ENCODE measurements around the gene MIR17HG. TPM values are rescaled to one million over a fixed set of nuclear protein-coding genes. Genes with fewer than 3 reads are reported as not detected.
"Not testable (repeated sequence)": the region's sequence is repeated elsewhere in the genome, so short reads cannot be mapped to it uniquely, and the experiment has no call there.

Gene MIR17HG
- total RNA-seq, 3 donors from 2014 or later (not counting 1 experiment from before 2014, with no cell fraction given) = 2.2 to 8.1 (median 6.1) TPM

DNA sequence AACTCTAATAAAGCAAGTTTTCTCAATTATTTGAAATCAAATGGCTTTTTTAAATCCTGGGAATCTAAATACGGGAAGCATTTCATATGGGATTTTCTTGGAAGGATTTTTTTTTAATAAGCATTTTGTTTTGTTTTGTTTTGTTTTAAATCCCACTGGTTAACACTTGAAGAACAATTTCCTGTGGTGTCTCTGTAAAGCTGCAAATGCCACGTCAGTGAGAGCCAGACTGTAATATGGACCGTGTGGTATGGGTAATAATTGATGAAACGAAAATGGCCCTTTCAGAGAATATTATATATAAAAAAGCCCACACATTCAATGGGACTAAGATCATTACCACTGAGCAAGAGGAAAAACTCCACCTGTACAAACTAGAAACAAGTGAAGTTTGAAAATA is 33.9 kb upstream of the MIR17HG start:
- DNase-seq (no peak), ATAC-seq (peak in 2 of 3 donors; percentile 55 to 69)
- Histone ChIP-seq H3K36me3 (ENCODE audit: control insufficient read depth, insufficient read depth, low read length) (no peaks in the 10 kb centered on the region), H3K9me3 (ENCODE audit: control insufficient read depth, insufficient read depth, low read length) (no peaks in the 10 kb centered on the region), H3K4me1 (ENCODE audit: control insufficient read depth, insufficient read depth, low read length) (no peaks in the 10 kb centered on the region), H3K27me3 (ENCODE audit: control insufficient read depth, insufficient read depth, low read length) (peaks cover 3% of the 10 kb centered on the region), H3K4me3 (ENCODE audit: low read length) (no peak overlapping the region), H3K27ac (ENCODE audit: low read length) (no peak overlapping the region)
- no peaks in the 10 kb centered on the region for H3K36me3 Mint-ChIP-seq
- H3K9me3 Mint-ChIP-seq = no peaks in the 10 kb centered on the region
- peak overlapping the region; percentile 49 for H3K4me3 Mint-ChIP-seq
- H3K27ac Mint-ChIP-seq = peak overlapping the region in 1 of 2 donors; percentile 50
- TF ChIP-seq, protein P1, sequence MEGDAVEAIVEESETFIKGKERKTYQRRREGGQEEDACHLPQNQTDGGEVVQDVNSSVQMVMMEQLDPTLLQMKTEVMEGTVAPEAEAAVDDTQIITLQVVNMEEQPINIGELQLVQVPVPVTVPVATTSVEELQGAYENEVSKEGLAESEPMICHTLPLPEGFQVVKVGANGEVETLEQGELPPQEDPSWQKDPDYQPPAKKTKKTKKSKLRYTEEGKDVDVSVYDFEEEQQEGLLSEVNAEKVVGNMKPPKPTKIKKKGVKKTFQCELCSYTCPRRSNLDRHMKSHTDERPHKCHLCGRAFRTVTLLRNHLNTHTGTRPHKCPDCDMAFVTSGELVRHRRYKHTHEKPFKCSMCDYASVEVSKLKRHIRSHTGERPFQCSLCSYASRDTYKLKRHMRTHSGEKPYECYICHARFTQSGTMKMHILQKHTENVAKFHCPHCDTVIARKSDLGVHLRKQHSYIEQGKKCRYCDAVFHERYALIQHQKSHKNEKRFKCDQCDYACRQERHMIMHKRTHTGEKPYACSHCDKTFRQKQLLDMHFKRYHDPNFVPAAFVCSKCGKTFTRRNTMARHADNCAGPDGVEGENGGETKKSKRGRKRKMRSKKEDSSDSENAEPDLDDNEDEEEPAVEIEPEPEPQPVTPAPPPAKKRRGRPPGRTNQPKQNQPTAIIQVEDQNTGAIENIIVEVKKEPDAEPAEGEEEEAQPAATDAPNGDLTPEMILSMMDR (IDR thresholded peaks at IDR 0.05) = no peak
- intact Hi-C loops (cut with micrococcal nuclease) = loop anchor here (1.0 to 10.0 kb wide), 3 partner anchors 36 to 411 kb away; no protein-coding TSS in a partner anchor
- peaks cover 7 to 17% of the 10 kb centered on the region in 2 donors for H3K4me1 Mint-ChIP-seq
- WGBS (ENCODE audit: insufficient coverage) = 35% methylated on average over 2 of the region's 4 CpGs
- H3K27me3 Mint-ChIP-seq (ENCODE audit: low read depth in 2 of 2) = peaks cover 0 to 18% of the 10 kb centered on the region in 2 donors

DNA sequence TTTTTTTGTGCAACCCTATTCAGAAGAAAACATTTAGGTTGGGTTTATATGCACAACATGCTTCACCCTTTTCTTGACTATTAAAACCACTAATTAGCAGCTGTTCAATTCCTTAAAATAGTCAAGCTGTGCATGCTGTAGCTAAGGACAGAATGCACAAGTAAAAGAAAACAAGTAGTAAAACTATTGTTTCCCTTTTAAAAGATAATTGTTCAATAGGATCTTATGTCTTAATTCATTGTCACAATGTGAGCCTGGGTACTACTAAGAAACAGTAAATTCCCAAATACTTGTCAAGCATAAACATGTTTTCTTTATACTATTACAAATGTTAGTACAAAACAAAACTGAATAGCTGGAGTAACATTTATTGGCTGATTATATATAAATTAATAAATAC is 32.6 kb upstream of the MIR17HG start:
- Histone ChIP-seq H3K4me1 (ENCODE audit: control insufficient read depth, insufficient read depth, low read length) (no peaks in the 10 kb centered on the region), H3K27me3 (ENCODE audit: control insufficient read depth, insufficient read depth, low read length) (peaks cover 3% of the 10 kb centered on the region), H3K36me3 (ENCODE audit: control insufficient read depth, insufficient read depth, low read length) (no peaks in the 10 kb centered on the region), H3K9me3 (ENCODE audit: control insufficient read depth, insufficient read depth, low read length) (no peaks in the 10 kb centered on the region), H3K27ac (ENCODE audit: low read length) (no peak overlapping the region), H3K4me3 (ENCODE audit: low read length) (no peak overlapping the region)
- DNase-seq (no peak), ATAC-seq (no peak)
- Mint-ChIP-seq H3K27me3 (ENCODE audit: low read depth in 2 of 2) (peaks cover 5 to 30% of the 10 kb centered on the region in 2 donors), H3K27ac (no peak overlapping the region), H3K4me1 (peaks cover 7 to 17% of the 10 kb centered on the region in 2 donors), H3K4me3 (no peak overlapping the region), H3K9me3 (no peaks in the 10 kb centered on the region), H3K36me3 (no peaks in the 10 kb centered on the region)
- TF ChIP-seq, protein P1 (IDR thresholded peaks at IDR 0.05) = no peak
- intact Hi-C loops (cut with micrococcal nuclease) = loop anchor here (5.0 to 10.0 kb wide), 2 partner anchors 92 to 410 kb away; no protein-coding TSS in a partner anchor

DNA sequence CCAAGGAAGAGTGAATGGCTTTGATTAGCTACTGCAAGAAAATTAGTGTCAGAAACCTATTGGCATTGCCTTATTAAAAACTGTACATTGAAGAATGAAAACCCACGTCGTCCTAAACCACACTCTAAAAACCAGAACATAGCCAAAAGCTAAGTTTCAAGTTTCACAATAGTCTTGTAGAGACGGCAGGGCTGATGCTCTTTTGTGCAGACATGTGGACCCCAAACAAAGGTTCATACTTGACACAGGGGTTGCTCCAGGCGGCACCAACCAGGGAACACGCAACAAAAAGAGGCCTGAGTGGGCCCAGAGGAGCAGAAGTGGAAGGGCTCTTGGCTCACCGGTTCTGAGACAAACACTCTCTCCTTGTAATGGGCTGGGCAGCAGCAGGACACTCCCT is 28.6 kb upstream of the MIR17HG start:
- no peaks in the 10 kb centered on the region for H3K9me3 Mint-ChIP-seq
- Histone ChIP-seq H3K27me3 (ENCODE audit: control insufficient read depth, insufficient read depth, low read length) (peaks cover 3% of the 10 kb centered on the region), H3K9me3 (ENCODE audit: control insufficient read depth, insufficient read depth, low read length) (no peaks in the 10 kb centered on the region), H3K27ac (ENCODE audit: low read length) (no peak overlapping the region), H3K4me1 (ENCODE audit: control insufficient read depth, insufficient read depth, low read length) (no peaks in the 10 kb centered on the region), H3K36me3 (ENCODE audit: control insufficient read depth, insufficient read depth, low read length) (no peaks in the 10 kb centered on the region), H3K4me3 (ENCODE audit: low read length) (no peak overlapping the region)
- WGBS (ENCODE audit: insufficient coverage) = 83% methylated on average over 6 of the region's 6 CpGs
- intact Hi-C loops (cut with micrococcal nuclease) = loop anchor here (10.0 kb wide), 1 partner anchor 406 kb away; no protein-coding TSS in a partner anchor
- no peak for ATAC-seq
- no peak overlapping the region for H3K27ac Mint-ChIP-seq
- H3K4me1 Mint-ChIP-seq = peaks cover 6 to 10% of the 10 kb centered on the region in 2 donors
- TF ChIP-seq, protein P1 (IDR thresholded peaks at IDR 0.05) = no peak
- no peaks in the 10 kb centered on the region for H3K36me3 Mint-ChIP-seq
- H3K27me3 Mint-ChIP-seq (ENCODE audit: low read depth in 2 of 2) = peaks cover 5 to 40% of the 10 kb centered on the region in 2 donors
- no peak overlapping the region for H3K4me3 Mint-ChIP-seq
- no peak for DNase-seq

DNA sequence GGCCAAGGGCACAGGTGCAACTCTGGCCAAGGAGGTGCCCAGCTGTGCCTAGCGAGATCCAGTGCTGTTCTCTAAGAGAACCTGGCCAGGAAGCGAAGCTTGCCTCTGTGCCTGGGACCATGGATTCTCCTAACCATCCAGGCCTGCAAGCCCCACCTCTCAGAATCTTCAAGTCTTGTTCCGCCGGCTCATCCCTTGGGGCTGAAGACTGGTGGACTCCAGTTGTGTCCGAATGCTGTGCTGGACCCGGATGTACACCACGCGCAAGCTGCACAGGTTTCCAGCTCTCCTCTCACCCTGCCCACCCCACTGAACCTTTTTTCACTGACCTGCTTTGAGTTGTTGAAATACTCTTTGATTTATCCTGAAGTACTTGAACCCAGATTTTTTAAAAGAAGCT is 27.5 kb upstream of the MIR17HG start:
- no peak overlapping the region for H3K4me3 ChIP-seq (ENCODE audit: low read length)
- intact Hi-C loops (cut with micrococcal nuclease) = loop anchor here (10.0 kb wide), 1 partner anchor 405 kb away; no protein-coding TSS in a partner anchor
- no peak for ATAC-seq

DNA sequence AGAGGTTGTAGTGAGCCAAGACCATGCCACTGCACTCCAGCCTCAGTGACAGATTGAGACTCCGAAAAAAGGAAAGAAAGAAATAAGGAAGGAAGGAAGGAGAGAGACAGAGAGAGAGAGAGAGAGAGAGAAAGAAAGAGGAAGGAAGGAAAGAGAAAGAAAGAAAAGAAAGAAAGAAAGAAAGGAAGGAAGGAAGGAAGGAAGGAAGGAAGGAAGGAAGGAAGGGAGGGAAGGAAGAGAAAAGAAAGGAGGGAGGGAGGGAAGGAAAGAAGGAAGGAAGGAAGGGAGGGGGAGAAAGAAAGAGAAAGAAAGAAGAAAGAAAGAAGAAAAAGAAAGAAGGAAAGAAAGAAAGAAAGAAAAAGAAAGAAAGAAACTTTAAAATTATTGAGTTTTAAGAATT is 26.5 kb upstream of the MIR17HG start:
- H3K9me3 ChIP-seq (ENCODE audit: control insufficient read depth, insufficient read depth, low read length); H3K36me3 Mint-ChIP-seq; DNase-seq; H3K27me3 ChIP-seq (ENCODE audit: control insufficient read depth, insufficient read depth, low read length); H3K4me1 ChIP-seq (ENCODE audit: control insufficient read depth, insufficient read depth, low read length); H3K36me3 ChIP-seq (ENCODE audit: control insufficient read depth, insufficient read depth, low read length); ATAC-seq; H3K4me1 Mint-ChIP-seq; H3K4me3 Mint-ChIP-seq; H3K27ac Mint-ChIP-seq; H3K27ac ChIP-seq (ENCODE audit: low read length); H3K9me3 Mint-ChIP-seq; intact Hi-C loops (cut with micrococcal nuclease); H3K4me3 ChIP-seq (ENCODE audit: low read length): not testable (repeated sequence)
- WGBS (ENCODE audit: insufficient coverage) = 87% methylated on average over 1 of the region's 1 CpG
- peaks cover 5 to 40% of the 10 kb centered on the region in 2 donors for H3K27me3 Mint-ChIP-seq (ENCODE audit: low read depth in 2 of 2)

More for the DNA sequence above, 27.5 kb upstream of the MIR17HG start:
- no peaks in the 10 kb centered on the region for H3K36me3 Mint-ChIP-seq
- no peak overlapping the region for H3K4me3 Mint-ChIP-seq
- no peaks in the 10 kb centered on the region for H3K9me3 ChIP-seq (ENCODE audit: control insufficient read depth, insufficient read depth, low read length)
- H3K27me3 ChIP-seq (ENCODE audit: control insufficient read depth, insufficient read depth, low read length) = no peaks in the 10 kb centered on the region
- 94% methylated on average over 8 of the region's 8 CpGs for WGBS (ENCODE audit: insufficient coverage)
- TF ChIP-seq, protein P1 (IDR thresholded peaks at IDR 0.05) = no peak
- peaks cover 5 to 40% of the 10 kb centered on the region in 2 donors for H3K27me3 Mint-ChIP-seq (ENCODE audit: low read depth in 2 of 2)
- no peaks in the 10 kb centered on the region for H3K4me1 ChIP-seq (ENCODE audit: control insufficient read depth, insufficient read depth, low read length)
- H3K9me3 Mint-ChIP-seq = no peaks in the 10 kb centered on the region
- no peaks in the 10 kb centered on the region for H3K36me3 ChIP-seq (ENCODE audit: control insufficient read depth, insufficient read depth, low read length)
- peaks cover 6 to 9% of the 10 kb centered on the region in 2 donors for H3K4me1 Mint-ChIP-seq
- H3K27ac Mint-ChIP-seq = no peak overlapping the region
- H3K27ac ChIP-seq (ENCODE audit: low read length) = no peak overlapping the region
- DNase-seq = no peak

All from natural killer cell (primary cell).